K562 (cell line): Measurements from ENCODE around the gene NSMF. TPM values are rescaled to one million over a fixed set of nuclear protein-coding genes. Genes with fewer than 3 reads are reported as not detected.

Experiments used
- BMI1 ChIP-seq: fragments of 150-350 bp; IDR thresholded peaks from 2 replicates; pipeline ENCODE4 v1.6.1; 2014; ENCODE audit warnings: low read length
- EGR1 ChIP-seq: fragments of 450-650 bp; conservative IDR thresholded peaks from 2 replicates; pipeline ENCODE4 v1.6.1; 2017; ENCODE audit warnings: mild to moderate bottlenecking
- KAT2B ChIP-seq: IDR thresholded peaks from one replicate; pipeline ENCODE4 v1.6.1; 2012; ENCODE audit warnings: low read depth, mild to moderate bottlenecking, control low read depth, inconsistent platforms, low read length, moderate library complexity
- KDM4B ChIP-seq, 2 experiments: fragments of 450-650 bp in 1 of 2; sonication (generic) in 1 of 2; IDR thresholded peaks; 2 replicates each; pipeline ENCODE4 v1.6.1; 2016 to 2017; ENCODE audit warnings: borderline replicate concordance in 2 of 2, antibody characterized with exemption in 1 of 2, low read depth in 1 of 2, mild to moderate bottlenecking in 1 of 2
- MAZ ChIP-seq, 2 experiments: fragments of 450-650 bp in 1 of 2; sonication (generic) in 1 of 2; formaldehyde crosslinking; IDR thresholded peaks in 1 of 2; conservative IDR thresholded peaks in 1 of 2; 2 replicates each; pipeline versions ENCODE4 v1.4.0 to v1.5.0; 2020; ENCODE audit warnings: mild to moderate bottlenecking in 1 of 2, missing genetic modification reagents in 1 of 2
- MIER1 ChIP-seq: fragments of 450-650 bp; IDR thresholded peaks from 2 replicates; pipeline ENCODE4 v1.6.1; 2016; ENCODE audit warnings: antibody characterized with exemption, mild to moderate bottlenecking, low read depth
- RBFOX2 ChIP-seq: fragments of 200-400 bp; formaldehyde crosslinking; IDR thresholded peaks from 2 replicates; pipeline ENCODE4 v1.6.1; 2017; ENCODE audit warnings: low read depth, mild to moderate bottlenecking, low read length, moderate library complexity
- TAF1 ChIP-seq: IDR thresholded peaks from 2 replicates; pipeline ENCODE4 v1.6.1; 2011; ENCODE audit warnings: mild to moderate bottlenecking, low read length, moderate library complexity; ENCODE audit not compliant: insufficient read depth, control insufficient read depth, severe bottlenecking; ENCODE audit errors: extremely low read depth
- ZFX ChIP-seq: sonication (generic); formaldehyde crosslinking; IDR thresholded peaks from 2 replicates; pipeline ENCODE4 v1.8.0; 2022; ENCODE audit warnings: mild to moderate bottlenecking, missing genetic modification reagents, moderate library complexity
- polyA plus RNA-seq, 8 experiments: library from polyadenylated mRNA; depleted of rRNA in 4 of 8; stranded (reverse) in 5 of 8; unstranded in 3 of 8; fragments of >200 nt; fragmentation: Nextera tagmentation in 2 of 8; fragmentation: Illumina TruSeq in 1 of 8; extraction: Ambion mirVana in 2 of 8; extraction: Trizol in 1 of 8; gene quantifications; 2 replicates each; pipeline versions ENCODE4 v1.2.1 to v1.2.3, GENCODE V29; 2011 to 2014; ENCODE audit warnings: inconsistent platforms in 1 of 8, missing spikeins in 1 of 8
- total RNA-seq, 7 experiments: library from RNA; depleted of rRNA in 6 of 7; stranded (reverse); fragments of >200 nt in 6 of 7; fragmentation: Illumina TruSeq in 2 of 7; extraction: Trizol in 2 of 7; gene quantifications; 2 replicates each; pipeline versions ENCODE4 v1.2.1 to v1.2.3, GENCODE V29; 2011 to 2021; ENCODE audit warnings: low replicate concordance in 1 of 7
- TF ChIP-seq, protein P1 (sequence below), 2 experiments: fragments of 450-650 bp in 1 of 2; sonication (generic) in 1 of 2; formaldehyde crosslinking in 1 of 2; IDR thresholded peaks; 2 replicates each; pipeline versions ENCODE4 v1.7.1 to v1.9.0; 2016 to 2022; ENCODE audit warnings: inconsistent platforms in 1 of 2, mild to moderate bottlenecking in 1 of 2, missing genetic modification reagents in 1 of 2
- TF ChIP-seq, protein P2 (sequence below), 3 experiments: IDR thresholded peaks in 2 of 3; conservative IDR thresholded peaks in 1 of 3; 2 replicates each; pipeline ENCODE4 v1.5.1; 2011 to 2012; ENCODE audit warnings: low read length in 3 of 3, mild to moderate bottlenecking in 3 of 3, control low read depth in 2 of 3, improper control_type of control experiment in 1 of 3, inconsistent platforms in 1 of 3, low read depth in 1 of 3, mixed read lengths in 1 of 3, moderate library complexity in 1 of 3; ENCODE audit not compliant: insufficient read depth in 2 of 3
- TF ChIP-seq, protein P3 (sequence below): IDR thresholded peaks from 2 replicates; pipeline ENCODE4 v1.6.1; 2011; ENCODE audit warnings: borderline replicate concordance, low read depth, mild to moderate bottlenecking, moderate library complexity, low read length; ENCODE audit not compliant: insufficient read depth, poor library complexity, severe bottlenecking

The NSMF gene
- total and polyA plus RNA-seq, 9 of the 15 experiments (the other 6 are each of a cell fraction or from before 2014, with no cell fraction given), result 0.20 to 82.7 (median 29.3) TPM

DNA sequence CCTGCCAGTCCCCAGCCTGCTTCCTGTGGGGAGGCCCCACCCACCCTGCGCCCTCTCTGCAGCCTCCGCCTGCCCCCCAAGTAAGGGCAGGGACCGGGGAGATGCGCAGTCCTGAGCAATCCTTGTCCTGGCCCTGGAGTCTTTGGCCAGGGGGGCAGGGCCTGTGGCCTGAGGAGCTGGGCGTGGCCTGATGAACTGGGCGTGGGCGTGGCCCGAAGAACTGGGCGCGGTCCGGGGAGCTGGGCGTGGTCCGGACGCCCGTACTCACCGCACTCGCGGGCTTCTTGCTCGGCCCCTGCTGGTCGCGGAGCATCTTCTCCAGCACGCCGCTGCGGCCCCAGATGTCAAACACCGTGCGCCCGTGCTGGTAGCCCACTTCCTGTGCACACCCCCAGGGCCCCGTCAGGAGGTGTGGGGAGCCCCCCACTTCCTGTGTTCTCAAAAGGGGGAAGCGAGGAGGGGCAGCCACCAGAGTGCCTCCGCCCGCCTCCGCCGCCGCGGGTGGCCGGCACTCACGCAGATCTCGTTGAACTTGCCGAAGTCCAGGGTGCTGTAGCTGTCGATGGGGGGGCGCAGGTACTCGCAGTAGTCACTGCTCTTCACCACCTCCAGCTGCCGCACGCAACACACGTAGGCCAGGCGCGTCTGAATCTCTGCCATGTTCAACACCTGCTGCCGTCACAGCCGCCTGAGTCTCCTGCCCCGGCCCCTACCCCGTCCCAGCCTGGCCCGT is 2.7 kb upstream of the NSMF start (continued):
- TF ChIP-seq, protein P1, sequence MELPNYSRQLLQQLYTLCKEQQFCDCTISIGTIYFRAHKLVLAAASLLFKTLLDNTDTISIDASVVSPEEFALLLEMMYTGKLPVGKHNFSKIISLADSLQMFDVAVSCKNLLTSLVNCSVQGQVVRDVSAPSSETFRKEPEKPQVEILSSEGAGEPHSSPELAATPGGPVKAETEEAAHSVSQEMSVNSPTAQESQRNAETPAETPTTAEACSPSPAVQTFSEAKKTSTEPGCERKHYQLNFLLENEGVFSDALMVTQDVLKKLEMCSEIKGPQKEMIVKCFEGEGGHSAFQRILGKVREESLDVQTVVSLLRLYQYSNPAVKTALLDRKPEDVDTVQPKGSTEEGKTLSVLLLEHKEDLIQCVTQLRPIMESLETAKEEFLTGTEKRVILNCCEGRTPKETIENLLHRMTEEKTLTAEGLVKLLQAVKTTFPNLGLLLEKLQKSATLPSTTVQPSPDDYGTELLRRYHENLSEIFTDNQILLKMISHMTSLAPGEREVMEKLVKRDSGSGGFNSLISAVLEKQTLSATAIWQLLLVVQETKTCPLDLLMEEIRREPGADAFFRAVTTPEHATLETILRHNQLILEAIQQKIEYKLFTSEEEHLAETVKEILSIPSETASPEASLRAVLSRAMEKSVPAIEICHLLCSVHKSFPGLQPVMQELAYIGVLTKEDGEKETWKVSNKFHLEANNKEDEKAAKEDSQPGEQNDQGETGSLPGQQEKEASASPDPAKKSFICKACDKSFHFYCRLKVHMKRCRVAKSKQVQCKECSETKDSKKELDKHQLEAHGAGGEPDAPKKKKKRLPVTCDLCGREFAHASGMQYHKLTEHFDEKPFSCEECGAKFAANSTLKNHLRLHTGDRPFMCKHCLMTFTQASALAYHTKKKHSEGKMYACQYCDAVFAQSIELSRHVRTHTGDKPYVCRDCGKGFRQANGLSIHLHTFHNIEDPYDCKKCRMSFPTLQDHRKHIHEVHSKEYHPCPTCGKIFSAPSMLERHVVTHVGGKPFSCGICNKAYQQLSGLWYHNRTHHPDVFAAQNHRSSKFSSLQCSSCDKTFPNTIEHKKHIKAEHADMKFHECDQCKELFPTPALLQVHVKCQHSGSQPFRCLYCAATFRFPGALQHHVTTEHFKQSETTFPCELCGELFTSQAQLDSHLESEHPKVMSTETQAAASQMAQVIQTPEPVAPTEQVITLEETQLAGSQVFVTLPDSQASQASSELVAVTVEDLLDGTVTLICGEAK (IDR thresholded peaks at IDR 0.05), result no peak
- TF ChIP-seq, protein P1 (CRISPR knock-in tag; IDR thresholded peaks at IDR 0.05), result no peak
- peak; percentile 43 for TF ChIP-seq TAF1
- TF ChIP-seq MAZ (CRISPR knock-in tag; conservative IDR thresholded peaks at IDR 0.05 in 1 of 2, IDR thresholded peaks at IDR 0.05 in 1 of 2), result peak; percentile 30 to 63; a peak in 2 of 4 replicates
- no peak for TF ChIP-seq KAT2B
- TF ChIP-seq EGR1, result peak; percentile 75
- peak; percentile 42; the same call in 1 of the 2 replicates for TF ChIP-seq ZFX (CRISPR knock-in tag)
- TF ChIP-seq BMI1, result no peak
- TF ChIP-seq, protein P2, sequence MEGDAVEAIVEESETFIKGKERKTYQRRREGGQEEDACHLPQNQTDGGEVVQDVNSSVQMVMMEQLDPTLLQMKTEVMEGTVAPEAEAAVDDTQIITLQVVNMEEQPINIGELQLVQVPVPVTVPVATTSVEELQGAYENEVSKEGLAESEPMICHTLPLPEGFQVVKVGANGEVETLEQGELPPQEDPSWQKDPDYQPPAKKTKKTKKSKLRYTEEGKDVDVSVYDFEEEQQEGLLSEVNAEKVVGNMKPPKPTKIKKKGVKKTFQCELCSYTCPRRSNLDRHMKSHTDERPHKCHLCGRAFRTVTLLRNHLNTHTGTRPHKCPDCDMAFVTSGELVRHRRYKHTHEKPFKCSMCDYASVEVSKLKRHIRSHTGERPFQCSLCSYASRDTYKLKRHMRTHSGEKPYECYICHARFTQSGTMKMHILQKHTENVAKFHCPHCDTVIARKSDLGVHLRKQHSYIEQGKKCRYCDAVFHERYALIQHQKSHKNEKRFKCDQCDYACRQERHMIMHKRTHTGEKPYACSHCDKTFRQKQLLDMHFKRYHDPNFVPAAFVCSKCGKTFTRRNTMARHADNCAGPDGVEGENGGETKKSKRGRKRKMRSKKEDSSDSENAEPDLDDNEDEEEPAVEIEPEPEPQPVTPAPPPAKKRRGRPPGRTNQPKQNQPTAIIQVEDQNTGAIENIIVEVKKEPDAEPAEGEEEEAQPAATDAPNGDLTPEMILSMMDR (IDR thresholded peaks at IDR 0.05 in 2 of 3, conservative IDR thresholded peaks at IDR 0.05 in 1 of 3; ENCODE audit: insufficient read depth in 2 of 3, low read depth in 1 of 3, low read length in 3 of 3), result peak; percentile 50 to 62 (median 52)
- TF ChIP-seq KDM4B (IDR thresholded peaks at IDR 0.05; ENCODE audit: borderline replicate concordance in 2 of 2, low read depth in 1 of 2), result no peak
- no peak for TF ChIP-seq MIER1
- TF ChIP-seq, protein P3, sequence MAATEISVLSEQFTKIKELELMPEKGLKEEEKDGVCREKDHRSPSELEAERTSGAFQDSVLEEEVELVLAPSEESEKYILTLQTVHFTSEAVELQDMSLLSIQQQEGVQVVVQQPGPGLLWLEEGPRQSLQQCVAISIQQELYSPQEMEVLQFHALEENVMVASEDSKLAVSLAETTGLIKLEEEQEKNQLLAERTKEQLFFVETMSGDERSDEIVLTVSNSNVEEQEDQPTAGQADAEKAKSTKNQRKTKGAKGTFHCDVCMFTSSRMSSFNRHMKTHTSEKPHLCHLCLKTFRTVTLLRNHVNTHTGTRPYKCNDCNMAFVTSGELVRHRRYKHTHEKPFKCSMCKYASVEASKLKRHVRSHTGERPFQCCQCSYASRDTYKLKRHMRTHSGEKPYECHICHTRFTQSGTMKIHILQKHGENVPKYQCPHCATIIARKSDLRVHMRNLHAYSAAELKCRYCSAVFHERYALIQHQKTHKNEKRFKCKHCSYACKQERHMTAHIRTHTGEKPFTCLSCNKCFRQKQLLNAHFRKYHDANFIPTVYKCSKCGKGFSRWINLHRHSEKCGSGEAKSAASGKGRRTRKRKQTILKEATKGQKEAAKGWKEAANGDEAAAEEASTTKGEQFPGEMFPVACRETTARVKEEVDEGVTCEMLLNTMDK, result peak; percentile 14
- peak; percentile 74 for TF ChIP-seq RBFOX2
